HTERT RPE-1 (cell line): ENCODE results near the gene CYB561A3.

Experiments
- in situ Hi-C: fragments of 300-500 bp; cut with MboI; formaldehyde crosslinking; loops from 4 replicates; pipeline ENCODE4 v1.14.3; 2020; ENCODE audit warnings: low sequenced_read_pairs

The CYB561A3 gene

GRCh38 chr11:61329871-61330270 is 31.8 kb downstream of the CYB561A3 start:
- in situ Hi-C loops, result no loop called here

GRCh38 chr11:61328351-61328750 is 33.3 kb downstream of the CYB561A3 start:
- in situ Hi-C loops, result no loop called here

GRCh38 chr11:61327669-61328071 is 34.0 kb downstream of the CYB561A3 start:
- in situ Hi-C loops, result no loop called here

- in situ Hi-C loops, result no loop called here
Measured at GRCh38 chr11:61325649-61326414, 35.9 kb downstream of the CYB561A3 start.

GRCh38 chr11:61315260-61315659 is 46.4 kb downstream of the CYB561A3 start:
- in situ Hi-C loops, result no loop called here

- in situ Hi-C loops, result no loop called here
Measured at GRCh38 chr11:61310749-61311148, 50.9 kb downstream of the CYB561A3 start.

- in situ Hi-C loops, result no loop called here
Measured at GRCh38 chr11:61309739-61310138, 51.9 kb downstream of the CYB561A3 start.

GRCh38 chr11:61309141-61309540 is 52.5 kb downstream of the CYB561A3 start:
- in situ Hi-C loops, result no loop called here

GRCh38 chr11:61307354-61307753 is 54.3 kb downstream of the CYB561A3 start:
- in situ Hi-C loops, result no loop called here

- in situ Hi-C loops, result no loop called here
Measured at GRCh38 chr11:61306221-61306620, 55.5 kb downstream of the CYB561A3 start.

- in situ Hi-C loops, result no loop called here
Measured at GRCh38 chr11:61305417-61305816, 56.3 kb downstream of the CYB561A3 start.

GRCh38 chr11:61303725-61304124 is 58.0 kb downstream of the CYB561A3 start:
- in situ Hi-C loops, result no loop called here

- in situ Hi-C loops, result no loop called here
Measured at GRCh38 chr11:61302550-61302949, 59.1 kb downstream of the CYB561A3 start.
